Neuronal stem cell (in vitro differentiated cells): ENCODE measurements around the gene TOP3B.

Source experiments
- DNase-seq: peaks from one replicate; pipeline ENCODE4 v3.0.0-alpha.2; 2013; ENCODE audit warnings: low spot score
- H2AFZ ChIP-seq: one replicate; pipeline ENCODE4 v1.6.1; 2013; ENCODE audit warnings: mild to moderate bottlenecking, low read length, inconsistent platforms
- H2AK5ac ChIP-seq: 2 replicates; pipeline ENCODE4 v1.6.1; 2013; ENCODE audit warnings: low read depth, mild to moderate bottlenecking, inconsistent platforms, low read length, moderate library complexity, mixed read lengths
- H2BK120ac ChIP-seq: 2 replicates; pipeline ENCODE4 v1.6.1; 2013; ENCODE audit warnings: low read depth, mild to moderate bottlenecking, inconsistent platforms, low read length, moderate library complexity, mixed read lengths
- H2BK12ac ChIP-seq: one replicate; pipeline ENCODE4 v1.6.1; 2013; ENCODE audit warnings: low read length, inconsistent platforms
- H2BK15ac ChIP-seq: 2 replicates; pipeline ENCODE4 v1.6.1; 2013; ENCODE audit warnings: mild to moderate bottlenecking, low read length, inconsistent platforms, mixed read lengths
- H2BK5ac ChIP-seq: one replicate; pipeline ENCODE4 v1.6.1; 2013; ENCODE audit warnings: inconsistent platforms, mild to moderate bottlenecking, low read length, moderate library complexity
- H3K14ac ChIP-seq: one replicate; pipeline ENCODE4 v1.6.1; 2013; ENCODE audit warnings: low read length, inconsistent platforms
- H3K18ac ChIP-seq: 2 replicates; pipeline ENCODE4 v1.6.1; 2013; ENCODE audit warnings: low read length, inconsistent platforms
- H3K23ac ChIP-seq: 2 replicates; pipeline ENCODE4 v1.6.1; 2013; ENCODE audit warnings: low read depth, mild to moderate bottlenecking, mixed read lengths, low read length, inconsistent platforms; ENCODE audit not compliant: poor library complexity
- H3K27ac ChIP-seq: replicated peaks from 3 replicates; pipeline ENCODE4 v1.5.1; 2013; ENCODE audit warnings: low read length, inconsistent platforms
- H3K27me3 ChIP-seq, 3 experiments: 2 replicates each; pipeline ENCODE4 v1.6.1; 2013; ENCODE audit warnings: low read length in 3 of 3, mild to moderate bottlenecking in 2 of 3, inconsistent platforms in 1 of 3, low read depth in 1 of 3, mixed read lengths in 1 of 3, moderate library complexity in 1 of 3; ENCODE audit not compliant: control insufficient read depth in 3 of 3, insufficient read depth in 3 of 3
- H3K36me3 ChIP-seq, 2 donors: replicated peaks in 1 of 2; 2 replicates each; pipeline ENCODE4 v1.6.1; 2013; ENCODE audit warnings: low read length in 2 of 2; ENCODE audit not compliant: control insufficient read depth in 2 of 2, insufficient read depth in 2 of 2
- H3K4ac ChIP-seq: 2 replicates; pipeline ENCODE4 v1.6.1; 2013; ENCODE audit warnings: inconsistent platforms, mild to moderate bottlenecking, low read length, moderate library complexity
- H3K4me1 ChIP-seq, 2 donors: 1 replicate in 1 of 2; 2 replicates in 1 of 2; pipeline ENCODE4 v1.6.1; 2013; ENCODE audit warnings: low read length in 2 of 2, low read depth in 1 of 2; ENCODE audit not compliant: control insufficient read depth in 2 of 2, insufficient read depth in 1 of 2
- H3K4me2 ChIP-seq: one replicate; pipeline ENCODE4 v1.6.1; 2013; ENCODE audit warnings: mild to moderate bottlenecking, low read length, inconsistent platforms; ENCODE audit not compliant: insufficient read depth, poor library complexity, severe bottlenecking
- H3K4me3 ChIP-seq, 2 donors: 2 replicates each; pipeline ENCODE4 v1.5.1; 2013; ENCODE audit warnings: low read length in 2 of 2, mild to moderate bottlenecking in 2 of 2, inconsistent platforms in 1 of 2, moderate library complexity in 1 of 2
- H3K79me1 ChIP-seq: one replicate; pipeline ENCODE4 v1.6.1; 2013; ENCODE audit warnings: low read depth, mild to moderate bottlenecking, inconsistent platforms, low read length, moderate library complexity
- H3K9ac ChIP-seq: one replicate; pipeline ENCODE4 v1.6.1; 2013; ENCODE audit warnings: mild to moderate bottlenecking, low read depth, low read length, inconsistent platforms; ENCODE audit not compliant: poor library complexity
- H3K9me3 ChIP-seq, 2 donors: replicated peaks in 1 of 2; 2 replicates each; pipeline versions ENCODE3 to v1.6.1; 2013; ENCODE audit warnings: low read length in 2 of 2, mild to moderate bottlenecking in 2 of 2, inconsistent platforms in 1 of 2, low read depth in 1 of 2, mixed read lengths in 1 of 2, moderate library complexity in 1 of 2; ENCODE audit not compliant: control insufficient read depth in 2 of 2, insufficient read depth in 1 of 2
- H4K8ac ChIP-seq: one replicate; pipeline ENCODE4 v1.6.1; 2013; ENCODE audit warnings: low read depth, mild to moderate bottlenecking, inconsistent platforms, low read length, moderate library complexity
- H4K91ac ChIP-seq: one replicate; pipeline ENCODE4 v1.6.1; 2013; ENCODE audit warnings: low read length, low read depth, mild to moderate bottlenecking, inconsistent platforms; ENCODE audit not compliant: poor library complexity
- WGBS, 2 donors: extraction: QIAGEN DNeasy Blood & Tissue Kit; methylation state at CpG; one replicate each; pipeline ENCODE4 v1.1.7; 2013; ENCODE audit warnings: missing lambda C conversion rate in 2 of 2, mixed read lengths in 1 of 2; ENCODE audit not compliant: insufficient read length in 2 of 2, insufficient replicate concordance in 1 of 2; ENCODE audit errors: extremely low coverage in 2 of 2; 5-methylcytosine and 5-hydroxymethylcytosine counted together

Gene TOP3B

DNA sequence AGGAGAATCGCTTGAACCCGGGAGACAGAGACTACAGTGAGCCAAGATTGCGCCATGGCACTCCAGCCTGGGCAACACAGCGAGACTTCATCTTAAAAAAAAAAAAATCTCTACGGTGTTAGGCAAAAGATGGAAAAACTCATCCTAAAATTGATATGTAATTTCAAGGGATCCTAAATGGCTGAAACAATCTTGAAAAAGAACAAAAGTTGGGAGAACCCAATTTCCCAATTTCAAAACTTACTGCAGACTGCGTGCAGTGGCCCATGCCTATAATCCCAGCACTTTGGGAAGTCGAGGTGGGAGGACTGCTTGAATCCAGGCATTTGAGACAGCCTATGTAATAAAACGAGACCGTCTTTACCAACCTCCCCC lies 31.7 kb upstream of the TOP3B start:
- Histone ChIP-seq H3K14ac (no peak overlapping the region), H3K4me2 (no peak overlapping the region), H3K4me3 (no peak overlapping the region), H2AFZ (no peak overlapping the region), H2BK15ac (no peak overlapping the region), H2BK120ac (no peak overlapping the region), H3K9ac (no peak overlapping the region), H3K9me3 (no peaks in the 10 kb centered on the region), H3K18ac (no peak overlapping the region), H3K4ac (no peak overlapping the region), H3K4me1 (no peaks in the 10 kb centered on the region), H2BK12ac (no peak overlapping the region), H3K23ac (no peak overlapping the region), H3K27ac (no peak overlapping the region), H4K91ac (no peak overlapping the region), H4K8ac (no peak overlapping the region), H2BK5ac (no peak overlapping the region), H3K36me3 (no peaks in the 10 kb centered on the region), H2AK5ac (no peak overlapping the region), H3K79me1 (no peaks in the 10 kb centered on the region), H3K27me3 (peaks cover 0 to 16% (median 0%) of the 10 kb centered on the region in 3 experiments)
- DNase-seq: no peak
- WGBS, 2 donors: no CpG with 5 or more reads among the region's 9 CpGs

DNA sequence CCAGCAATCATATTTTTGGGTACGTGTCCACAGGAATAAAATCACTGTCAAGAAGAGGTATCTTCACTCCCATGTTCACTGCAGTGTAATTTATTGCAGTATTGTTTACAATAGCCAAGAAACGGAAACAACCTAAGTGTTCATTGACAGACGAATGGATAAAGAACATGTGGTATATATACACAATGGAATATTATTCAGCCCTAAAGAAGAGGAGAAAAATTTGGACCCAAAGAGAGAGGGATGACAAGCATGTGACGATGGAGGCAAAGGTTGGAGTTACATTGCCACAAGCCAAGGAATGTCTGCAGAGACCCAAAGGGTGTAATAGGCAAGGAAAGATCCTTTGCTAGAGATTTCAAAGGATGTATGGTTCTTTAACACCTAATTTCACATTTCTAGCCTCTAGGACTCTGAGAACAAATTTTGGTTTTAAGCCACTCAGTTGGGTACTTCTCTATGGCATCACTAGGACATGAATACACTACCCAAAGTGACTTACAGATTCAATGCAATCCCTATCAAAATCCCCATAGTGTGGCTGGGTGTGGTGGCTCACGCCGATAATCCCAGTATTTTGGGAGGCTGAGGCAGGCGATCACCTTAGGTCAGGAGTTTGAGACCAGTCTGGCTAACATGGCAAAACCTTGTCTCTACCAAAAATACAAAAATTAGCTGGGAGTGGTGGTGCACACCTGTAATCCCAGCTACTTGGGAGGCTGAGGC lies 31.1 kb upstream of the TOP3B start:
- WGBS, 2 donors: no CpG with 5 or more reads among the region's 7 CpGs
- H3K9ac ChIP-seq: no peak overlapping the region
- no peak overlapping the region for H3K23ac ChIP-seq
- H3K27ac ChIP-seq: no peak overlapping the region
- no peak overlapping the region for H3K14ac ChIP-seq
- H4K91ac ChIP-seq: no peak overlapping the region
- H2BK15ac ChIP-seq: no peak overlapping the region
- H2BK5ac ChIP-seq: no peak overlapping the region
- H3K36me3 ChIP-seq: no peaks in the 10 kb centered on the region
- no peak overlapping the region for H3K4me3 ChIP-seq
- no peak overlapping the region for H2BK12ac ChIP-seq
- H4K8ac ChIP-seq: no peak overlapping the region
- no peaks in the 10 kb centered on the region for H3K4me1 ChIP-seq
- no peak overlapping the region for H2AFZ ChIP-seq
- no peak overlapping the region for H3K4me2 ChIP-seq
- no peak overlapping the region for H3K18ac ChIP-seq
- peaks cover 0 to 17% (median 0%) of the 10 kb centered on the region in 3 experiments for H3K27me3 ChIP-seq
- H2AK5ac ChIP-seq: no peak overlapping the region
- no peak overlapping the region for H2BK120ac ChIP-seq
- H3K9me3 ChIP-seq: no peaks in the 10 kb centered on the region
- H3K4ac ChIP-seq: no peak overlapping the region
- DNase-seq: no peak
- H3K79me1 ChIP-seq: no peaks in the 10 kb centered on the region

DNA sequence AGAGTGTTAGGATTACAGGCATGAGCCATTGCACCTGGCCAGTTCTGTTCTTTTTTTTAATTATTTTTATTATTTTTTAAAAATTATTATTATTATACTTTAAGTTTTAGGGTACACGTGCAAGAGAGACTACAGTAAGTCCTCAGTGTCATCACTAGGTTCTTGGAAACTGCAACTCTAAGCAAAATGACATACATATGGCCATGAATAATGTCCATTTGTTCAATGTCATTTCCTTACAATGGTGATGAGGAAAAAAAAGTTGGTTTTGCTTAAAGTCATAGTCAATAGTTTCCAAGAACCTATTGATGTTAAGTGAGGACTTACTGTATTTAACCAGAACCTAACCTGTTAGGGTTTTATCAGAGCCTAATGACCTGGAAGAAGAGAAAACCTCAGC lies 29.4 kb upstream of the TOP3B start:
- no peak overlapping the region for H4K8ac ChIP-seq
- no peaks in the 10 kb centered on the region for H3K36me3 ChIP-seq
- H3K18ac ChIP-seq: no peak overlapping the region
- H2BK5ac ChIP-seq: no peak overlapping the region
- no peak overlapping the region for H3K4me3 ChIP-seq
- H3K9ac ChIP-seq: no peak overlapping the region
- H3K27ac ChIP-seq: no peak overlapping the region
- H4K91ac ChIP-seq: no peak overlapping the region
- no peak overlapping the region for H2AK5ac ChIP-seq
- H3K79me1 ChIP-seq: no peaks in the 10 kb centered on the region
- no peak overlapping the region for H2AFZ ChIP-seq
- H3K4me2 ChIP-seq: no peak overlapping the region
- no peak for DNase-seq
- no CpG with 5 or more reads among the region's 1 CpG for WGBS, 2 donors
- no peak overlapping the region for H3K14ac ChIP-seq
- no peak overlapping the region for H3K4ac ChIP-seq
- H2BK15ac ChIP-seq: no peak overlapping the region
- H2BK120ac ChIP-seq: no peak overlapping the region
- H3K9me3 ChIP-seq: no peaks in the 10 kb centered on the region
- H3K4me1 ChIP-seq: no peaks in the 10 kb centered on the region
- no peak overlapping the region for H2BK12ac ChIP-seq
- H3K27me3 ChIP-seq: peaks cover 0 to 17% (median 0%) of the 10 kb centered on the region in 3 experiments
- no peak overlapping the region for H3K23ac ChIP-seq

DNA sequence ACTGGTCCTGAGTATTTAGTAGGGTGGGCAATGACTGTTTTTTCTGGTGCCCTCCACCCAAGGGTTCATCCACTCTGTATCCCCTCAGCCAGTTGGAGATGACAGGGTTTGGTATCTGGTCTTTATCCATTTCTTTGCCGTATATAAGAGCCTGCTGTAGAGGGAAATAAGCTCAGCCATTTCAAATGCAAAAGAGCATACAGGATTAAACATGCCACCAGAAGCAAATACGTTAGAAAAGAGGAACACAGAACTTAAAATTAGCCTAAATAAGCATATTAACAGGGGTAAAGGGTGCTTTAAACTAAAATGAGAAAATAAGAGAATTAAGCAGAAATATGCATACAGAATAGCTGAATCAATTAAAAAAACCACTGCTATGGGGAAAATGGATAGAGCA lies 27.8 kb upstream of the TOP3B start:
- no peak overlapping the region for H2AK5ac ChIP-seq
- H3K4me2 ChIP-seq: no peak overlapping the region
- no peak overlapping the region for H3K18ac ChIP-seq
- WGBS, 2 donors: no CpG with 5 or more reads among the region's 2 CpGs
- H3K23ac ChIP-seq: no peak overlapping the region
- H3K79me1 ChIP-seq: no peaks in the 10 kb centered on the region
- H3K14ac ChIP-seq: no peak overlapping the region
- H3K9ac ChIP-seq: no peak overlapping the region
- H3K27me3 ChIP-seq: peaks cover 0 to 21% (median 0%) of the 10 kb centered on the region in 3 experiments
- H2BK5ac ChIP-seq: no peak overlapping the region
- no peak overlapping the region for H3K4ac ChIP-seq
- H2BK120ac ChIP-seq: no peak overlapping the region
- H3K9me3 ChIP-seq: no peaks in the 10 kb centered on the region
- no peak overlapping the region for H2BK15ac ChIP-seq
- no peak overlapping the region for H2AFZ ChIP-seq
- no peak overlapping the region for H2BK12ac ChIP-seq
- no peak overlapping the region for H4K8ac ChIP-seq
- no peak for DNase-seq
- H4K91ac ChIP-seq: no peak overlapping the region
- H3K4me1 ChIP-seq: no peaks in the 10 kb centered on the region
- no peak overlapping the region for H3K4me3 ChIP-seq
- H3K27ac ChIP-seq: no peak overlapping the region
- no peaks in the 10 kb centered on the region for H3K36me3 ChIP-seq
